HK-2 (cell line): ENCODE results near the gene CLN5.
"Not testable (repeated sequence)": the region's sequence is repeated elsewhere in the genome, so short reads cannot be mapped to it uniquely, and the experiment has no call there.

Source experiments
- DNase-seq: peaks from one replicate; pipeline ENCODE4 v3.0.0-alpha.2; 2018; ENCODE audit not compliant: unreplicated experiment

The CLN5 gene

DNA sequence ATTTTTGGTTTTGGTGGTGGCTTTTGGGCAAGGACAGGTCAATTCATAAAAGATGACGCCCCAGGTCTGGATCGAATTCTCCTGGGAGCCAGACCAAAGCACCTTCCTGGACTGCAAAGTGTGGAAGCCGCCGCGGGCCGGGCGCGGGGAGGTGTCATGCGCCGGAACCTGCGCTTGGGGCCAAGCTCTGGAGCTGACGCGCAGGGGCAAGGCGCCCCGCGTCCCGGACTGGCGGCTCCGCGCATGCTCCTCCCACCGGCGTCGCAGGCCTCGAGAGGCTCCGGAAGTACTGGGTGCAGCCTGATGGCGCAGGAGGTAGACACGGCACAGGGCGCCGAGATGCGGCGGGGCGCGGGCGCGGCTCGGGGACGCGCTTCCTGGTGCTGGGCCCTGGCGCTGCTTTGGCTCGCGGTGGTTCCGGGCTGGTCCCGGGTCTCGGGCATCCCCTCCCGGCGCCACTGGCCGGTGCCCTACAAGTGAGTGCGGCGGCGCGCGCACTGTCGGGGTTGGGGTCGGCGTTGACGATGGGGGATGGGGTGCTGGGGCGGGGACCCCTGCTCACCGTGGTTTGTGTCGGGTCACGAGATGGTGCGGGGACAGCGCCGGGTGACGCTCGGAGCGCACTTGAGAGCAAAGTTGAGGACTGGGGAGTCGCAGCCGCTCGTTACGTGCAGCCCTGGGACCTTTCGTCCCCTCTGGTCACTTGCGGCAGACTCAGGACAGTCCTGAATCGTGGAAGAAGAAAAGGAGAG, at the start of gene CLN5:
TSS of gene CLN5 (plus strand) at position 286 of the 752 bp plus-strand sequence. CDS start at position 304, 18 bp downstream.
- peak; percentile 86 for DNase-seq

DNA sequence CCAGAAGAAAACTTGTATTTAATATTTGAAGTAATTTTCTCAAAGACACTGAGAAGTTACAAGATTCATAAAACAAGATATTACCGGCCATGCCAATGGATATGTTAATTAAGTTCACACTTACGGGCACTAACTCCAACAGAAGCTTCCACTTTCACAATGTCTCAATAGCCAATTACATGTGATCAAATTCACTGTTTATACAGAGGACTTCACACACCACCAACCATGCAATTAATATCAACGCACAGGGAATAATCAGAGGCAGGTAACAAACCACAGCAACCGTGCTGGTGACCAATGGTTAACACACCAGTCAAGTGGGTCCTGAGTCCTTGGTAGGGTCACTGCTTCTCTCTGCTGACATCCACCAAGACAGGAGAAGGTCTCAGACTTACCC, 49.5 kb upstream of the CLN5 start:
- no peak for DNase-seq

DNA sequence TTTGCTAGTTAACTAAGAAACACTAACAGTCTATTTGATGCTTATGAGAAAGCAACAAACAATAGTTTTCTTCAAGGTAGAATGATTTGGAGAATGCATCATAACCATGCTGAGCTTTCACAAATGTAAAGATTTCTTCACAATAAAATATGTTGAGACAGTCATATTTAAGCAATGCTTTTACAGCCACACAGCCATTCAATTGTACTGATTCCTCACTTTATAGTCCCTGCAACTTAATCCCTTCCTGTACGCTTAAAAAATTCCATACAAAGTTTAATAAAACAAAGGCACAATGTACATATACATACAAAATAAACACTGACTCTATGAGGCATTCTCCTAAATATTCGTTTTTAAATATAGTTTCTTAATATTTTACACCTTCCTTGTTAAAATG, 48.2 kb upstream of the CLN5 start:
- DNase-seq: no peak

DNA sequence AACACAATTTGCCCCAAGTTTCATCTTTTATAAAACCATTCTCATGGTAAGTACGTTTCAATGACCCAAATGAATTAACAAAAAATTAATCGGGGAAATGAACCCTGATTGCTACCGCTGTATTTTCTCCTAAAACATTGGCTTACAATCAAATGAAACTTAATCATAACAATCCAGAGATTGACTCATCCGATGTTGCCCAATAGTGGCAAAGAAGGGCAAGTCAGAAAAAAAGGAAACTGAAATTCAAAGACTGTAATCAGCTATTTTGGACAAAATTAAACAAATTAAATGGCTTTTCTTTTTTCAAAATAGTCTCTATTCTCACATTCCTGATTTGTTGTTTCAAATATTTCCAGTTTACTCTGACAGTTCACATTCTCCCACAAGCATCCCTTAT, 47.4 kb upstream of the CLN5 start:
- no peak for DNase-seq

DNA sequence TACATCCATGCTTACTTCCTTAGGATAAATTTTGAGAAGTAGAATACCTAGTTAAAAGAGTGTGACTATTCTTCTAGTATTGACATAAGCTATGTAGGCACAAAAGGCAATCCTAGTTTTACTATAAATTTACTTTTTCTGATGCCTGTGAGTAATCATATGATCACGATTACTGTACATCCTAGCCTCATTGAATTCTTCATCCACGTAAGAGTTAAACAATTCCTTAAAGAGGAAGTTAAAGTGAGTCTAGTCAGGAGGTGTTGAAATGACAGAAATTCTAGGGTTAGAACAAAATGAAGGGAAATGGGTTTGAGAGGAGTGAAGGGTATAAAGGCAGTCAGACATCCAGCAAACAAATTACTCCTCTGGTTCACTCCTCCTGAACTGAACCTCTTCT, 43.7 kb upstream of the CLN5 start, which contains the start of gene ACOD1:
TSS of gene ACOD1 (plus strand) at position 363 of the 400 bp plus-strand sequence. CDS start 48 bp downstream, outside the sequence.
- DNase-seq: no peak

DNA sequence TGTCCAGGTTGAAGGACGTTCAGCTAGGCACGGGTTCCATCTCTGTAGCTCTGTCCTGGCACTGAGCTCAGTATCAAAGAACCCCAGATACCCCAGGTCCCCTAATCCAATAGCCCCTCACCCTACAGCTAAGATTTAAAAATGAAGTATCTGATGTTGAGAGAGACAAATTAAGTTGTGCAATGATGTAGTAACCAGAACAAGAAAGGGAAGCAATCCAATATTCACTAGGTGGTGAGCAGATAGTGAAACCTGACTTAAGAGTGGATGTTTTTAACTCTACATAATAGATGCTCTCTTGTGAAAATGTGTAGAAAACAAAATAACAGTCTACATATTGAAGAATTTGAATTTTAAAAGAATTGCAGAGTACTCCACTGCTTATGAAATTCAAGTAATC, 41.8 kb upstream of the CLN5 start:
- DNase-seq: no peak

DNA sequence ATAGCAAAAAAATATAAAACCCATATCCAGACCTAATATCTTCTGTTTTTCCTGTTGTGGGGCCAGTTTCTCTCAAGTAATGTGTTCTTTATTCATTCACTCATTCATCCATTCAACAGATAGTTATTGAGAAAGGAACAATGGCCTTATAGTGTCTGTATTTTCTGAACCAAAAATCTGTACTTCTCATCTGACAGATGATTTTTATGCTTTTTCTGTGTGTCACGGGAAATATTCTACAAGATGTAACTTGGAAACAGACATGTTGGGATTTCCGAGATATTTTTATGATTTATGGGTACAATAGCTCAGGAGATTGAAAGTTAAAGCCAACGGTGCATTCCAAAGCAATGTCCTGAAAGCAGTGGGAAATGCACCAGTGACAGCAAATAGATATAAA, 37.9 kb upstream of the CLN5 start:
- no peak for DNase-seq

DNA sequence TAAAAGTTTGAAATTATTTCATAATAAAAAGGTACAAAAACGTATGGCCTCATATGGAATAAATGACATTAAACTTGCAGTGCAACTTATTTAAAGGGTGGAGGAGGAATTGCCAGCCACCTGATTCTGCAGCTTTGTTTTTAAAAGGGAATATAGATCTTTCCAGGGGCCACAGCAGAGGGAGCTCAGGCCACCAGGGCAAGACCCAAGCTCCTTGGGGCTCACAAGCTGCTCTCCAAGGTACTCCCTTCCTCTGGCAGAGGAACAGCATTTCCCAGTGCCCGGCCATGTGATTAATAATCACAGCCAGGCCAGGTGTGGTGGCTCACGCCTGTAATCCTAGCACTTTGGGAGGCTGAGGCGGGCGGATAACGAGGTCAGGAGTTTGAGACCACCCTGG, 37.3 kb upstream of the CLN5 start:
- no peak for DNase-seq

DNA sequence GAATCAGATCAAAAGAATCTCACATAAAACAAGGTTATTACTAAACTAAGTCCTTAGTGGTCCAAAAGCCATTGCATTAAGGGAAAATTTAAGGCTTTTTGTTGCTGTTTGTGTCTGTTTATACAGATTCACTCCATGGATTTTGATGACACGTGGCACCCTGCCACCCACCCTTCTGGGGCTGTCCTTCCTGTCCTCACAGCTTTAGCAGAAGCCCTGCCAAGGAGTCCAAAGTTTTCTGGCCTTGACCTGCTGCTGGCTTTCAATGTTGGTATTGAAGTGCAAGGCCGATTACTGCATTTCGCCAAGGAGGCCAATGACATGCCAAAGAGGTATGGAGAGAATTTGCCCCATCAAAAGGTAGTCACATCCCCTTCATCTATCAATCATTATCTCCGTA, 36.7 kb upstream of the CLN5 start:
- DNase-seq: no peak

DNA sequence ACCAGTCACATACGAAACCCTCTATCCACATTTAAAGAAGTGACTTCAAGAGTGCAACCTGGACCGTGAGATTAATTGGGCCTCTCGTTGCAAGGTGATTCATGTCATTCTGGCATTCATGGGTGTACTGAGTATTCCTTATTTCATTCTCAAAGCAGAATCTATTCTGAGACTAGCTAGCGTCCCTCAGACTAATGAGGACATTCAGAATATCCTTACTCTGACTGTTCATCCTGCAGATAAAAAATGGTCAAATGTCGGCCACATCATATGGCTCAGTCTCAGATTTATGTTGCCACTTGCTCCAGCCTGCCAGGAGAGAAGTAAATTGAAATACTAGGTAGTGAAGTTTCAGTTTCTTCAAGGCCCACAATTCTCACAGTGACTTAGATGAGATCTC, 36.2 kb upstream of the CLN5 start:
- DNase-seq: no peak

DNA sequence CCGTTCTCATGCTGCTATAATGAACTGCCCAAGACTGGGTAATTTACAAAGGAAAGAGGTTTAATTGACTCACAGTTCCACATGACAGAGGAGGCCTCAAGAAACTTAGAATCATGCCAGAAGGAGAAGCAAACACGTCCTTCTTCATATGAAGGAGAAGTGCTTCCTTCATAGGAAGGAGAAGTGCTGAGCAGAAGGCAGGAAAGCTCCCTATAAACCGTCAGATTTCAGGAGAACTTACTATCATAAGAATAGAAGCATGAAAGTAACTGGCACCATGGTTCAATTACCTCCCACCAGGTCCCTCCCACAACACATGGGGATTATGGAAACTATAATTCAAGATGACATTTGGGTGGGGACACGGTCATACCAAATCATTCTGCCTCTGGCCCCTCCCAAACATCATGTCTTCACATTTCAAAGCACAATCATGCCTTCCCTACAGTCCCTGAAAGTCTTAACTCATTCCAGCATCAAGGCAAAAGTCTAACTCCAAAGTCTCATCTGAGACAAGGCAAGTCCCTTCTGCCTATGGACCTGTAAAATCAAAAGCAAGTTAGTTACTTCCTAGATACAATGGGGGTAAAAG, 32.9 kb upstream of the CLN5 start:
- no peak for DNase-seq

DNA sequence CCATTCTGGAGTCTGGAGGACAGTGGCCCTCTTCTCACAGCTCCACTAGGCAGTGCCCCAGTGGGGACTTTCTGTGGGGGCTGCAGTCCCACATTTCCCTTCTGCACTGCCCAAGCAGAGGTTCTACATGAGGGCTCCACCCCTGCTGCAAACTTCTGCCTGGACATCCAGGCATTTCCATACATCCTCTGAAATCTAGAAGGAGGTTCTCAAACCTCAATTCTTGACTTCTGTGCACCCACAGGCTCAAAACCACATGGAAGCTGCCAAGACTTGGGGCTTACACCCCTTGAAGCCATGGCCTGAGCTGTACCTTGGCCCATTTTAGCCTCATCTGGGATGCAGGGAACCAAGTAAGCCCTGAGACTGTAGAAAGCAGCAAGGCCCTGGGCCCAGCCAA, 32.1 kb upstream of the CLN5 start:
- DNase-seq: not testable (repeated sequence)

DNA sequence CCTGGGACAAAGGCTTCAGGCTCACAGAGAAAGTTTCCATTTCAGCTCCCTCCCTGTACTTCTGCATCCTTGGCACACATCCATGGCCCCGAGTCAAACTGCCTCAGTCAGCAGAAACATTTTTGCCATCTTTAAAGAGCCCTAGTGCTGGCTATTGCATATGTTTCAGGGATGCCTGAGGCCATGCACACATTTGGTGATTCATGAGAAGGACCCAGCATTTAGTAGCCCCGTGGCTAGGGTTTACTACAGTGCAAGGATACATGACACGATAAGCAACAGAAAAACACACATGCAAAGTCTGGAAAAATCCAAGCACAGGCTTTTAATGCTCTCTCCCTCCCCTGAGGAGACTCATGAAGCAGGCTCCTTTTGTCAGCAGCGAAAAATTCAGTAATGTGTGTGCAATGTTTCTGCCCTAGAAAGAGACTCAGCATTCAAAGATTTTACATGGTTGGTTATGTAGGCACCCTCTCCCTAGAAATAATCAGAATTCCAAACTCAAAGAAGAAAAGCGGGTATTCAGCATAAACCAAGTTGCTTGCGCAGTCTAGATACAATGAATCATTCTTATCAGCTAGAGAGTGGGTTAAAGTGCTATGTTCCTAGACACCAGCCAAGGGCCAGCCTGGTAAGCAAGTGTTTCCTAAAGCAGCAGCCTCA, 26.0 kb upstream of the CLN5 start:
- no peak for DNase-seq

DNA sequence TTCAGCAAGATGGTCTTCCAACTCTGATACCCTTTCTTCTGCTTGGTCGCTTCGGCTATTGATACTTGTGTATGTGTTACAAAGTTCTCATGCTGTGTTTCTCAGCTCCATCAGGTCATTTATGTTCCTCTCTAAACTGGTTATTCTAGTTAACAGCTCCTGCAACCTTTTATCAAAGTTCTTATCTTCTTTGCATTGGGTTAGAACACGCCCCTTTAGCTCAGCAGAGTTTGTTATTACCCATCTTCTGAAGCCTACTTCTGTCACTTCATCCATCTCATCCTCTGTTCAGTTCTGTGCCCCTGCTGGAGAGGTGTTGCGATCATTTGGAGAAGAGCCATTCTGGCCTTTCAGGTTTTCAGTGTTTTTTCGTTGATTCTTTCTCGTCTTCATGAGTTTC, 24.9 kb upstream of the CLN5 start:
- no peak for DNase-seq

DNA sequence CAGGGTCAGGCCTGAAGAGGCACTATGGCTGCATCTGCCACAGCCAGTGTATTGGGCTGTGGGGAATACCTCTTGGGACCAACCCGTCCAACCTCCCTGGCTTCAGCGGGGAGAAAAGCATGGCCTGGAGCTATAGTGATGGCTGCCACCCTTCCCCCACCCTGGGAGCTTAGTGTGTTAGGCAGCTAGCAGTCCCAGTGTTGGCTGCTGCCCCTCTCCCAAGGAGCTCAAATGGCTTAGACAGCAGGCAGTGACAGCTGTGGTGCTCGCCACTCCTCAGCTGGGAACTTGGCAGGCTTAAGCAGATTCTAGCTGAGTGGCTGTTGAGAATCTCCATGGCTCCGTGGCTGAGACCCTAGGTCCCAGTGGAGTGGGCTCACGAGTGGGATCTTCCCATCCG, 23.8 kb upstream of the CLN5 start:
- no peak for DNase-seq

DNA sequence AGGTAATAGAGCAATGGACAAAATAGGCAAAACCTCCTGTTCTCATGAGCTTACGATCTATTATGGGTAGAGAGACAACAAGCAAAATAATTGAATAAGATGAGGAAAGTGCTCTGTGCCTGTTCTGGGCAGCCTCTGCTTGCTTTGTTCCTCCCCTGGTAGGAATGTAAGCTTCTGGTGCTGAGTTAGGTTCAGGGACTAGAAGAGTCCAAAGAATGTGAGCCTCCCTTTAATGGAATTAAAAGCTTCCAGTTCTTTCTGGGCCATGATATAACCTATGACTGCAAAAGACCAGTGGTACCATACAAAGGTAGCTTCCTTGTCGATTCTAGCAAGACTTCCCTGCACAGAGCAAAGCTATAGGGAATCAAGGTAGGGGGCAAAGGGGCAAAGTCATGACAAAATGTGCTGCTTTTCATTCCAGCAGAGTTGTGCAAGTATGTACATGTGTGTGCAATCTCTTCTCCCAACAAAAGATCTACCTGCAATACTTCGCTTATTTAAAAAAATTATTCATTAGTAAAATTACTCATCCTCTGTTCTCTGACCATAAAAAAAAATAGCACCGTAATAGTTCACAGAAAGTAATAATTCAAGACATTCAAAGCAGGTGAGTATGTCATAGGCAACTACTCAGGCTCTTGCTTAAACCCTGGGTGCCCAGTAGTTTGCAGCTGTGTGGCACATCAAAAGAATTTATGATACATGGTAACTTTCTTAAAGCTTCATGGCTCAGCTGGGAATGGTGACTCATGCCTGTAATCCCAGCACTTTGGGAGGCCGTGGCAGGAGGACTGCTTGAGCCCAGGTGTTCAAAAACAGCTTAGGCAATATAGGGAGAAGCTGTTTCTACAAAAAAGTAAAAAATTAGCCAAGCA, 22.2 kb upstream of the CLN5 start:
- no peak for DNase-seq

DNA sequence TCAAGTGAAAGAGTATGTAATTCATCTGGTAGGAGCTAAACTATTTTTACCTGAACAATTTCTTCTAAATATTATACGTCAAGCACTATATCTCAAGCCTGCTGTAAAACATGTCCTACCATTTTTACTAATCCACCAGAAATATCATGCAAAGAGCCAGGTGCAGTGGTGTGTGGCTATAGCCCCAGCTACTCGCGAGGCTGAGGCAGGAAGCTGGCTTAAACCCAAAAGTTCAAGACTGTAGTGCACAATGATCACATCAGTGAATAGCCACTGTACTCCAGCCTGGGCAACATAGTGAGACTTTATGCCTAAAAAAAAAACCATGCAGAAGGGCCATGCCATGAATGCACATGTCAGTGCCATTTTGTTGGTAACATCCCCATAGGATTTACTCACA, 20.7 kb upstream of the CLN5 start:
- DNase-seq: no peak

DNA sequence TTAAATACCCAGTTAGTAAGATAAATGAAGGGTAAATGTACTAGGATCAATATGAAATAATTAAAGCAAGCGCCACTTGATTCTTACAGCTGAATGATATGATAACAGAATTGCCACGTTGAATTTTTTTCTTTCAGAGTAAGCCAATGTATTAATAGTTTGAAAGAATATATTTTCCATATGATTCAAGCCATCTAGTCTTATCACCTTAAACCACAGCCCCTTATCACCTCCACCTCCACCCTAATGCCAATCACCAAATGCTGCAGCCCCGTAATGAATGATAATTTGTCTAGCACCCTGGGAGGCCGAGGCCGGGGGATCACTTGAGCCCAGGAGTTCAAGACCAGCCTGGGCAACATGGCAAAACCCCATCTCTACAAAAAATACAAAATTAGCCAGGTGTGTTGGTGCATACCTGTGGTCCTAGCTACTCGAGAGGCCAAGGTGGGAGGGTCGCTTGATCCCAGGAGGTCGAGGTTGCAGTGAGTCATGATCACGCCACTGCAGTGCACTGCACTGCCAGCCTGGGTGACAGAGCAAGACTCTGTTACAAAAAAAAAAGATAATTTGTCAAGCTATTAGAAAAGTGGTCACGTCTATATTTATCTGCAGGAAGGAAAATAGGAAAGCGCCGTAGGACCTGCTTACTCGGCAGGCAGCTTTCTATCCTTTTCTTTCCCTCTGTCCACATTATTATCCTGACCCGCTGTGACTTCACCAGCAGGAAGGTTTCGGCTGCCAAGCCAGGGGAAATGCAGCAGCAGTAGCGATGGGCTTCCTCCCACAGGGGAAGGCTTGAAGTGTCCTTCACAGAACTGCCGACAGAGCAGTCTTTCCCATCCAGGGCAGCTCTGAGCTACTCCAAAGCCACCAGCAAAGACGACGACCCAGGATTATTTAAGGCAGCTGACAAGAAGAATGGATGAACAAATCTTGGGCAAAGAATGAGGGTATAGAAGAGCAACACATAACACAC, 19.7 kb upstream of the CLN5 start:
- no peak for DNase-seq

DNA sequence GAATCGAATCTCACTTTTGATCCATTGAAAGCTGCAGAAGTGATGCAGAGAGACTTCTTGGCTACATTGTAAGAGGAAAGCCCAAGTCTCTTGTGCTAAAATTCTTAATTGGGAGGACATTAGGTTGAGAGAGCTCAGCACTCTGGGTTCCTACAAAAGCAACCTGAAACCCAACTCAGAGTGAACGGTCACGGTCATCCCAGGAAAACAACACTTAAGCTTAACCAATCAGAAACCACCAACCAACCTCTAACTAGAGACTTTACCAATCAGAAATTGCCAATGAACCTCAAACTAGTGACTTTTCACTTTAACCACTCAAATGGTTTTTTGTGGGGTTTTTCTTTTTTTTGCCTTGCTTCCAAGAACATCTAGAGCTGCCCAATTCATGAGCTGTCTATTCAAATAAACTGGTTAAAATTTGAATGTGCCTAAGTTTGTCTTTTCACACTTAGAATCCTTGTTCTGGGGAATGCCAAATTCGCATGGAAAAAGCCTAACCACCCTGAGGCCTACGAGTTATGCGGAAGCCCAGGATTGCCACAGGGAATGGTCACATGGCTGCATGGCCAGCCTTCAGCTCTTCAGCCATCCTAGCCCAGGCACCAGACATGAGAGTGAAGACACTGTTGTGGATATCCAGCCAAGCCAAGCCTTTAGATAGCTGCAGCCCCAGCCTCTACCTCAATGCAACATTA, 17.8 kb upstream of the CLN5 start:
- DNase-seq: no peak

DNA sequence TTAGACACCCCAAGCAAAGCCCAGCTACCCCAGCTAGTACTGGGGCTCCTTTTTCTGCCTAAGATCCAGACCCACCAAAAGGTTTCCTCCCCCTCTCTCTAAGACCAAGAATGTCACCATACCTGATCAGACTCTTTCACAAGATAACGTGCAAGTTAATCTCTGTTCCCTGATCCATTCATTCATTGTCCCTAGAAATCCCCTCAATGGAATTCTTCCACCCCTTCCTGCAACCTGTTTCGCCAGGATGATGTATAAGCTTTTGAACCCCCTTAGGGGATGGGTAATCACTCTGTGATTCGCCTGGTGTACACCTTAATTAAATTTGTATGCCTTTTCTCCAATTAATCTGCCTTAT, 17.3 kb upstream of the CLN5 start:
- no peak for DNase-seq
